HG02610 (cell line): ENCODE data around the gene SLC4A2.

ENCODE experiments used
- ATAC-seq: cut with Tn5 transposase; IDR thresholded peaks from one replicate; pipeline ENCODE4 v1.9.1; 2021; ENCODE audit warnings: mild to moderate bottlenecking, moderate library complexity; ENCODE audit not compliant: unreplicated experiment

Gene SLC4A2

GRCh38 chr7:151079199-151079910 lies 20.0 kb downstream of the SLC4A2 start:
- ATAC-seq, result no peak

- ATAC-seq, result no peak
Measured at GRCh38 chr7:151080067-151080521, 20.7 kb downstream of the SLC4A2 start.

GRCh38 chr7:151080522-151081169 lies 21.3 kb downstream of the SLC4A2 start, which contains the start of gene FASTK:
Gene FASTK (minus strand): TSS chr7:151080809. CDS start chr7:151080766, 43 bp downstream.
- peak; percentile 77 for ATAC-seq

- ATAC-seq, result no peak
Measured at GRCh38 chr7:151081170-151082101, 22.0 kb downstream of the SLC4A2 start.

GRCh38 chr7:151082141-151083070 lies 23.0 kb downstream of the SLC4A2 start:
- no peak for ATAC-seq

- peak; percentile 42 for ATAC-seq
Measured at GRCh38 chr7:151083071-151083823, 23.9 kb downstream of the SLC4A2 start, which contains the start of gene TMUB1. Gene TMUB1 (minus strand): TSS chr7:151083493. CDS start chr7:151082563, 930 bp downstream.

GRCh38 chr7:151083824-151084160 lies 24.4 kb downstream of the SLC4A2 start:
- ATAC-seq, result no peak

GRCh38 chr7:151085329-151085690 lies 25.9 kb downstream of the SLC4A2 start:
- ATAC-seq, result no peak

- peak; percentile 41 for ATAC-seq
Measured at GRCh38 chr7:151085691-151086620, 26.6 kb downstream of the SLC4A2 start, which contains the start of gene AGAP3. Gene AGAP3 (plus strand): TSS chr7:151086475. CDS start chr7:151086742, 267 bp downstream.

- ATAC-seq, result no peak
Measured at GRCh38 chr7:151086802-151087244, 27.4 kb downstream of the SLC4A2 start.

- ATAC-seq, result no peak
Measured at GRCh38 chr7:151087245-151088018, 28.0 kb downstream of the SLC4A2 start.

GRCh38 chr7:151088019-151088855 lies 28.8 kb downstream of the SLC4A2 start:
- ATAC-seq, result no peak

- peak; percentile 32 for ATAC-seq
Measured at GRCh38 chr7:151088856-151089699, 29.7 kb downstream of the SLC4A2 start.

GRCh38 chr7:151089893-151090730 lies 30.7 kb downstream of the SLC4A2 start:
- no peak for ATAC-seq

- ATAC-seq, result no peak
Measured at GRCh38 chr7:151091003-151091402, 31.6 kb downstream of the SLC4A2 start.
